RPMI7951 (cell line): Measurements from ENCODE around the gene STX17. TPM values are rescaled to one million over a fixed set of nuclear protein-coding genes. Genes with fewer than 3 reads are reported as not detected.
"Not testable (repeated sequence)": the region's sequence is repeated elsewhere in the genome, so short reads cannot be mapped to it uniquely, and the experiment has no call there.

Experiments
- DNase-seq: peaks from one replicate; pipeline ENCODE4 v3.0.0-alpha.2; 2012; ENCODE audit warnings: low read depth
- total RNA-seq: library from RNA; depleted of rRNA; stranded (reverse); fragments of >200 nt; shearing (Covaris generic); gene quantifications from 2 replicates; pipeline ENCODE4 v1.2.3, GENCODE V29; 2014; rRNA removed

Gene STX17
- total RNA-seq = 10.6 and 12.4 TPM in 2 replicates

GRCh38 chr9:99906403-99907207 is at the start of gene STX17:
TSS of gene STX17 (plus strand) at chr9:99906654. CDS start at chr9:99915240, 8,586 bp downstream.
- DNase-seq = peak; percentile 83

DNA sequence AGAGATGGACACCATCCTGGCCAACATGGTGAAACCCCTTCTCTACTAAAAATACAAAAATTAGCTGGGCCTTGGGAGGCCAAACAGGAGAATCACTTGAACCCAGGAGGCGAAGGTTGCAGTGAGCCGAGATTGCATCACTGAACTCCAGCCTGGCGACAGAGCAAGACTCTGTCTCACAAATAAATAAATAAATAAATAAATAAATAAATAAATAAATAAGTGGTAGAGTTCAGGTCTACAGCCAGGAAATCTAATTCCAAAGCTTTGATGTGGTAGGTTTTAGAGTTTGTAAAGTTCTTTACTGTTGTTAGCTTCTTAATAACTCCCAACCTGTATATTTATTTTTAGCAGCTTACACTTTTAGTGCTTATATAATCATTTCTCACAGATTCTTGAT is 48.9 kb upstream of the STX17 start:
- not testable (repeated sequence) for DNase-seq

DNA sequence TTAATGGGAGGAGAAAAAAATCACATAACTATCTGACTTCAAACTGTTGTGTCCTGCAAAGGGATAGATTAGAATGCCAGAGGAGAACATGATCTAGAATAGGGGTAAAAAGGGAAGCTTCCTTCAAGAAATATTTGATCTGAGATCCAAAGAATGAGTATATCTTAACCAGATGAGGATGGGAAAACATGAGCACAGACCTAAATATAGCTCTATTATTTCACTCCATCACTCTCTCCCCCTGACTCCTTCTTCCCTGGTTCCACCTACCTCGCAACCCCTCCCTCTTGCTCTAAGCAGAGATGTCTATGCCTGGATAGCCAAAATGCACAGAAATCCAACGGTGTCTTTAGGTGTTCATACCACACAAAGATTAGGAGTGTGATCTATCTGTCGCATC is 48.4 kb upstream of the STX17 start:
- no peak for DNase-seq

- DNase-seq = no peak
Measured at GRCh38 chr9:99859243-99859980, 47.0 kb upstream of the STX17 start.

GRCh38 chr9:99860266-99860665 is 46.2 kb upstream of the STX17 start:
- no peak for DNase-seq

DNA sequence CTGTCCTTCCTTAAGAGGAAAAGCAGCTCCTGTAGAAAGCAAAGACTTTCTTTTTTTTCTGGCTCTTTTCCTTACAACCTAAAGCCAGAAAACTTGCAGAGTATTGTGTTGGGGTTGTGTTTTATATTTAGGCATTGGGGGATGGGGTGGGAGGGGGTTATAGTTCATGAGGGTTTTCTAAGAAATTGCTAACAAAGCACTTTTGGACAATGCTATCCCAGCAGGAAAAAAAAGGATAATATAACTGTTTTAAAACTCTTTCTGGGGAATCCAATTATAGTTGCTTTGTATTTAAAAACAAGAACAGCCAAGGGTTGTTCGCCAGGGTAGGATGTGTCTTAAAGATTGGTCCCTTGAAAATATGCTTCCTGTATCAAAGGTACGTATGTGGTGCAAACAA is 42.5 kb upstream of the STX17 start:
- DNase-seq = no peak

- DNase-seq = no peak
Measured at GRCh38 chr9:99866398-99866797, 40.1 kb upstream of the STX17 start.

DNA sequence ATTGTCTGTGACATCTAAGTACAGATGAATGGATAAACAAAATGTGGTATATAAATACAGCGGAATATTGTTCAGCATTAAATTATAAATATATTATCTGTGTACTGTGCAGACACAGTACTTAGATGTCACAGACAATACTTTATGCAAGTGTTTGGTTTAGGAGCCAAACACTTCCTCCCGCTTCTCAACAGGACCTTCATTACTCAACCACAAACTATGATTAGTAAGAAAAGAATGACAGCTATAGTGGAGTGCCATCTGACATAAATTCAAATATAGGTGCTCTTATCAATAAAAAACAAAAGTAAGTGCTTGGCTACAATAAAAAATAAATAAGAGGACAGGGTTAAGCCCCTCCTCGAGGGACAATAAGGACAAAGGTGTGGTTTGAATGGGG is 38.9 kb upstream of the STX17 start:
- DNase-seq = no peak

DNA sequence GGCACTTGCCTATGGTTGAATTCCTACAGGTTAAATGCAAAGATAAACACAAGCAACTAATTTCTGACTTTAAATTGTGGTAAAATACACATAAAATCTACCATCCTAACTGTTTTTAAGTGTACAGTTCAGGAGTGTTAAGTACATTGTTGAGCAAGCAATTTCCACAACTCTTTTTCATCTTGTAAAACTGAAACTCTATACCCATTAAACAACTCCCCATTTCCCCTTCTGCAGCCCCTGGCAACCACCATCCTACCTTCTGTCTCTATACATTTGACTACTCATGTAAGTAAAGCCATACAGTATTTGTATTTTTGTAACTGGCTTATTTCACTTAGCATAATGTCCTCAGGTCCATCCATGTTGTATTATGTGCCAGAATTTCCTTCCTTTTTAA is 38.5 kb upstream of the STX17 start:
- no peak for DNase-seq

GRCh38 chr9:99868845-99869244 is 37.6 kb upstream of the STX17 start:
- DNase-seq = peak; percentile 6

GRCh38 chr9:99870126-99870525 is 36.3 kb upstream of the STX17 start:
- DNase-seq = no peak

- DNase-seq = peak; percentile 77
Measured at GRCh38 chr9:99873531-99873930, 32.9 kb upstream of the STX17 start.

DNA sequence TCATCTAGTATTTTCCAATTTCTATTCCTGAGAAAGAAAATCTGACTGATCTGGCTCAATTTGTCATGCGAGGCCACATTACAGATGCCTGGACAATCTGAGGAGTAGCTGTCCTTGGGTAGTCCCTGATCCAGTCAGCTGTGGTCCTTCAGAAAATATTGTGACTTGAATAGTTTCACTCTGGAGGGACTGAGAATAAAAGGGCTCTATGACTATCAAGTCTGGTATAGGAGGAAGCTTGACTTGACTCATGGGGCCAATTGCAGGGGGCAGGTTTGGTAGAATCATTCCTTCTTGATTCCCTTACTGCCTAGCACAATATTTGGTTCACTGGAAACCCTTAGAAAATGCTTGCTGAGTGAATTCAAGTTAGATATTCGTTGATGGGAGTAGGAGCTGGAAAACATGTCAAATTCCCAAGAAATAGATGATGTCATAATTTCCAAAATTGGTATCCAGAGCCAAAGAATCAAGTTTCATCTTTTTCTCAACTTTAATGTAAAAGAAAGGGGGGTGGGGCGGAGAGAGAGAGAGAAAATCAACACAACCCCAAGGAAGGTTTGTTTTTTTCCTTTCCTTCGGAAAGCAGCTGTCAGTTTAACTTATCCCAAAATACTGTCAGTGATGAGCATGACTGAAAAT is 32.4 kb upstream of the STX17 start:
- peak; percentile 8 for DNase-seq

DNA sequence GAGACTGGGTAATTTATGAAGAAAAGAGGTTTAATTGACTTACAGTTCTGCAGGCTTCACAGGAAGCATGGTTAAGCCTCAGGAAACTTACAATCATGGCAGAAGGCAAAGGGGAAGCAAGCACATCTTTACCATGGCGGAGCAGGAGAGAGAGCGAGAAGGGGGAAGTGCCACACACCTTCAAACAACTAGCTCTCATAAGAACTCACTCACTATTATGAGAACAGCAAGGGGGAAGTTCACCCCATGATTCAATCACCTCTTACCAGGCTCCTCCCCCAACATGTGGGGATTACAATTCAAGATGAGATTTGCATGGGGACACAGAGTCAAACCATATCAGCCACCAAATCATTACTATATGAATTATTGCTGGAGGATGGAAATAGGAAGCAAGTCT is 30.3 kb upstream of the STX17 start:
- DNase-seq = no peak

GRCh38 chr9:99878651-99879050 is 27.8 kb upstream of the STX17 start:
- DNase-seq = no peak

DNA sequence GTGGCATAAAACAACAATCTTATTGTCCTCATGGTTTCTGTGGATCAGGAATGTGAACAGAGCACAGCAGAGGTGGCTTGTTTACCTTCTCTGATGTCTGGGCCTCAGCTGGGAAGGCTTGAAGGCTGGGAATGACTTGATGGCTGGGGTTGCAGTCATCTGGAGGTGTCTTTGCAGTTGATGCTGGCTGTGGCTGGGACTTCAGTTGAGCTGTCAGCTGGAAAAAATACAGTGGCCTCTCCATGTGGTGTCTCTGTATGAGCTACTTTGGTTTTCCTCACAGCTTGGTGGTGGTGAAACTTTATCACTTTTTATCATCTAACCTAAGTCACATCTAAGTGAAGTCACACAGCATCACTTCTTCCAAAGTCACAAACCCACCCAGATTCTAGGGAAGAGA is 24.7 kb upstream of the STX17 start:
- no peak for DNase-seq

DNA sequence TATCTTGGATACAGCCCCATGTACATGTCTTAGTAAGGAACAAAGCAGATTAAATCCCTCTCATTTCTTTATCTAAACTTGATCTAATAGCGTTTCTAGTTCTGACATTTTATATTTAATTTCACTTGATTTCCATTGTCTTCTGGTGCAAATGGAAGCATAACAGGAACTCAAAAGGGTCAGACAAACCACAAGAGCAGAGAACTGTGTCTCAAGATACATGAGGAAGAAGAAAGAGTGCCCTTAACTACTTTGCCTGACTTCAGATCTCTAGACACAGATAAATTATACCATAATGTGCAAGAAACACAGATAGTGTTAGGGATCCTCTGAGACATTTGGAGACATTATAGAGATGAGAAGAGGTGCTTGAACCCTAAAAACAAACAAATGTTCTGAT is 20.7 kb upstream of the STX17 start:
- no peak for DNase-seq

GRCh38 chr9:99889120-99889519 is 17.3 kb upstream of the STX17 start:
- DNase-seq = no peak

GRCh38 chr9:99894826-99895225 is 11.6 kb upstream of the STX17 start:
- no peak for DNase-seq

- no peak for DNase-seq
Measured at GRCh38 chr9:99895510-99895909, 10.9 kb upstream of the STX17 start.

DNA sequence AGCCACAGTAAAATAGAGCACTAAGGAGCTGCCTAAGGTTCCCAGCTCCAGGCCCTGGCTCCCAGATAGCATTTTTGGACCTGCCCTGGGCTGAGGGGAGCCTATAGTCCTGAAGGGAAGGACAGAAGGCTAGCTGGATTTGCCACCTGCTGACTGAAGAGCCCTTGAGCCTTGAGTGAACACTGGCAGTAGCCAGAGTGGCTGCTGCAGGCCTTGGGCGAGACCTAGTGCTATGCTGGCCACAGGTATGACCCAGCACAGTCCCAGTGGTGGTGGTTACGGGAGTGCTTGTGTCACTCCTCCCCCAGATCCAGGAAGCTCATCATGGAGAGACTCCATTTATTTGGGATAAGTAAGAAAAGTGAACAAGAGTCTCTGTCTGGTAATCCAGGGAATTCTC is 10.3 kb upstream of the STX17 start:
- DNase-seq = no peak

DNA sequence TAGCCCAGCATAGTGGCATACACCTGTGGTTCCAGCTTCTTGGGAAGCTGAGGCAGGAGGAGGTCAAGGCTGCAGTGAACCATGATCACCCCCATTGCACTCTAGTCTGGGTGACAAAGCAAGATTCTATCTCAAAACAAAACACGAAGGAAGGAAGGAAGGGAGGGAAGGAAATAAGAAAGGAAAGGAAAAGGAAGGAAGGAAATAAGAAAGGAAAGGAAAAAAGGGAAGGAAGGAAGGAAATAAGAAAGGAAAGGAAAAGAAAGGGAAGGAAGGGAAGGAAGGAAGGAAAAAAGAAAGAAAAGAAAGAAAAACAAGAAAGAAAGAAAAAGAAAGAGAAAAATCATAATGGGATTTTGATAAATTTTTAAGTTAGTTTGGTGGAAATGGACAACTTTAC is 3.1 kb upstream of the STX17 start:
- no peak for DNase-seq
